IPS DF 6.9 (cell line): ENCODE measurements around the gene ATP6V0C.

Source experiments
- DNase-seq: peaks from one replicate; pipeline ENCODE4 v3.0.0-alpha.2; 2013; ENCODE audit warnings: low read depth, low spot score
- H3K27ac ChIP-seq: one replicate; pipeline ENCODE4 v1.5.1; 2013; ENCODE audit warnings: low read length, control low read depth
- H3K27me3 ChIP-seq: 2 replicates; pipeline ENCODE4 v1.6.1; 2013; ENCODE audit warnings: mild to moderate bottlenecking, low read length; ENCODE audit not compliant: control insufficient read depth, insufficient read depth
- H3K36me3 ChIP-seq: 2 replicates; pipeline ENCODE4 v1.6.1; 2013; ENCODE audit warnings: low read length; ENCODE audit not compliant: control insufficient read depth, insufficient read depth
- H3K4me1 ChIP-seq: 2 replicates; pipeline ENCODE4 v1.6.1; 2013; ENCODE audit warnings: low read length; ENCODE audit not compliant: control insufficient read depth, insufficient read depth
- H3K4me3 ChIP-seq: 2 replicates; pipeline ENCODE4 v1.5.1; 2013; ENCODE audit warnings: mild to moderate bottlenecking, low read length
- H3K9me3 ChIP-seq: 2 replicates; pipeline ENCODE4 v1.6.1; 2013; ENCODE audit warnings: low read length, inconsistent platforms; ENCODE audit not compliant: control insufficient read depth, insufficient read depth
- WGBS: extraction: QIAGEN DNeasy Blood & Tissue Kit; methylation state at CpG from one replicate; pipeline ENCODE4 v1.1.7; 2013; ENCODE audit warnings: mixed read lengths, missing lambda C conversion rate; ENCODE audit not compliant: insufficient read length, insufficient coverage; 5-methylcytosine and 5-hydroxymethylcytosine counted together

The ATP6V0C gene

GRCh38 chr16:2513405-2514332, at the start of gene ATP6V0C:
TSS of gene ATP6V0C (plus strand) at chr16:2513952. CDS start at chr16:2514104, 152 bp downstream.
- H3K27ac ChIP-seq: no peak within 1 kb of the TSS
- WGBS: no CpG with 5 or more reads among the region's 122 CpGs
- peak within 1 kb of the TSS; percentile 97 for H3K4me3 ChIP-seq
- no peak for DNase-seq
- H3K4me1 ChIP-seq: peaks cover 10% of the 10 kb centered on the region
- no peaks in the 10 kb centered on the region for H3K9me3 ChIP-seq
- H3K36me3 ChIP-seq: no peaks in the 10 kb centered on the region
- H3K27me3 ChIP-seq: no peaks in the 10 kb centered on the region

GRCh38 chr16:2464333-2464732, 49.4 kb upstream of the ATP6V0C start:
- H3K4me1 ChIP-seq: peaks cover 16% of the 10 kb centered on the region
- H3K4me3 ChIP-seq: no peak overlapping the region
- H3K27ac ChIP-seq: no peak overlapping the region
- DNase-seq: no peak
- H3K9me3 ChIP-seq: no peaks in the 10 kb centered on the region
- peaks cover 7% of the 10 kb centered on the region for H3K36me3 ChIP-seq
- no CpG with 5 or more reads among the region's 12 CpGs for whole genome bisulfite sequencing
- peaks cover 4% of the 10 kb centered on the region; the same call in 1 of the 2 replicates for H3K27me3 ChIP-seq

- H3K4me1 ChIP-seq: peaks cover 18% of the 10 kb centered on the region
- H3K27me3 ChIP-seq: peaks cover 11% of the 10 kb centered on the region
- H3K9me3 ChIP-seq: no peaks in the 10 kb centered on the region
- H3K27ac ChIP-seq: no peak overlapping the region
- WGBS: no CpG with 5 or more reads among the region's 12 CpGs
- no peak for DNase-seq
- no peak overlapping the region for H3K4me3 ChIP-seq
- H3K36me3 ChIP-seq: peaks cover 7% of the 10 kb centered on the region
These were observed 47.9 kb upstream of the ATP6V0C start for GRCh38 chr16:2465653-2466415.

- Histone ChIP-seq H3K4me1 (peaks cover 19% of the 10 kb centered on the region), H3K36me3 (peaks cover 6% of the 10 kb centered on the region), H3K27ac (no peak overlapping the region), H3K9me3 (no peaks in the 10 kb centered on the region), H3K4me3 (no peak overlapping the region), H3K27me3 (peaks cover 12% of the 10 kb centered on the region)
- no peak for DNase-seq
- no CpG with 5 or more reads among the region's 29 CpGs for whole genome bisulfite sequencing
These were observed 46.9 kb upstream of the ATP6V0C start for GRCh38 chr16:2466667-2467527.

- Histone ChIP-seq H3K4me3 (peak overlapping the region; percentile 39; the same call in 1 of the 2 replicates), H3K4me1 (peaks cover 19% of the 10 kb centered on the region), H3K27ac (no peak overlapping the region), H3K9me3 (no peaks in the 10 kb centered on the region), H3K36me3 (peaks cover 2% of the 10 kb centered on the region), H3K27me3 (peaks cover 13% of the 10 kb centered on the region)
- WGBS: no CpG with 5 or more reads among the region's 80 CpGs
- DNase-seq: no peak
These were observed 46.1 kb upstream of the ATP6V0C start for GRCh38 chr16:2467528-2468232.

- DNase-seq: no peak
- no CpG with 5 or more reads among the region's 38 CpGs for WGBS
- H3K9me3 ChIP-seq: no peaks in the 10 kb centered on the region
- H3K27ac ChIP-seq: no peak overlapping the region
- H3K36me3 ChIP-seq: no peaks in the 10 kb centered on the region
- peak overlapping the region; percentile 39; the same call in 1 of the 2 replicates for H3K4me3 ChIP-seq
- peaks cover 16% of the 10 kb centered on the region for H3K27me3 ChIP-seq
- peaks cover 21% of the 10 kb centered on the region for H3K4me1 ChIP-seq
These were observed 45.5 kb upstream of the ATP6V0C start for GRCh38 chr16:2468233-2468724.

- H3K4me3 ChIP-seq: peak overlapping the region; percentile 39; the same call in 1 of the 2 replicates
- peaks cover 17% of the 10 kb centered on the region for H3K27me3 ChIP-seq
- no peaks in the 10 kb centered on the region for H3K9me3 ChIP-seq
- H3K36me3 ChIP-seq: no peaks in the 10 kb centered on the region
- H3K27ac ChIP-seq: no peak overlapping the region
- DNase-seq: no peak
- no CpG with 5 or more reads among the region's 14 CpGs for WGBS
- H3K4me1 ChIP-seq: peaks cover 23% of the 10 kb centered on the region
These were observed 44.9 kb upstream of the ATP6V0C start for GRCh38 chr16:2468725-2469398.

- H3K27me3 ChIP-seq: peaks cover 17% of the 10 kb centered on the region
These were observed 44.1 kb upstream of the ATP6V0C start for GRCh38 chr16:2469399-2470233.

More at GRCh38 chr16:2469399-2470233, 44.1 kb upstream of the ATP6V0C start:
- H3K36me3 ChIP-seq: no peaks in the 10 kb centered on the region
- H3K4me3 ChIP-seq: no peak overlapping the region
- no peak overlapping the region for H3K27ac ChIP-seq
- no peak for DNase-seq
- no peaks in the 10 kb centered on the region for H3K9me3 ChIP-seq
- WGBS: no CpG with 5 or more reads among the region's 16 CpGs
- H3K4me1 ChIP-seq: peaks cover 23% of the 10 kb centered on the region
